Stimulated activated CD8-positive, alpha-beta memory T cell treated with anti-CD3 and anti-CD28 coated beads, Interleukin-12 subunit alpha, Interleukin-12 subunit beta, amount 100 ng/mL, for 24 hours (primary cell): Measurements from ENCODE around the gene GRK6.
"Not testable (repeated sequence)": the region's sequence is repeated elsewhere in the genome, so short reads cannot be mapped to it uniquely, and the experiment has no call there.

Experiments
- DNase-seq: peaks from one replicate; pipeline ENCODE4 v3.0.0-alpha.2; 2020; ENCODE audit errors: extremely low read depth

Gene GRK6

GRCh38 chr5:177470759-177471536 lies 44.5 kb downstream of the GRK6 start:
- no peak for DNase-seq

- no peak for DNase-seq
Observed at GRCh38 chr5:177471610-177472356, 45.3 kb downstream of the GRK6 start.

DNA sequence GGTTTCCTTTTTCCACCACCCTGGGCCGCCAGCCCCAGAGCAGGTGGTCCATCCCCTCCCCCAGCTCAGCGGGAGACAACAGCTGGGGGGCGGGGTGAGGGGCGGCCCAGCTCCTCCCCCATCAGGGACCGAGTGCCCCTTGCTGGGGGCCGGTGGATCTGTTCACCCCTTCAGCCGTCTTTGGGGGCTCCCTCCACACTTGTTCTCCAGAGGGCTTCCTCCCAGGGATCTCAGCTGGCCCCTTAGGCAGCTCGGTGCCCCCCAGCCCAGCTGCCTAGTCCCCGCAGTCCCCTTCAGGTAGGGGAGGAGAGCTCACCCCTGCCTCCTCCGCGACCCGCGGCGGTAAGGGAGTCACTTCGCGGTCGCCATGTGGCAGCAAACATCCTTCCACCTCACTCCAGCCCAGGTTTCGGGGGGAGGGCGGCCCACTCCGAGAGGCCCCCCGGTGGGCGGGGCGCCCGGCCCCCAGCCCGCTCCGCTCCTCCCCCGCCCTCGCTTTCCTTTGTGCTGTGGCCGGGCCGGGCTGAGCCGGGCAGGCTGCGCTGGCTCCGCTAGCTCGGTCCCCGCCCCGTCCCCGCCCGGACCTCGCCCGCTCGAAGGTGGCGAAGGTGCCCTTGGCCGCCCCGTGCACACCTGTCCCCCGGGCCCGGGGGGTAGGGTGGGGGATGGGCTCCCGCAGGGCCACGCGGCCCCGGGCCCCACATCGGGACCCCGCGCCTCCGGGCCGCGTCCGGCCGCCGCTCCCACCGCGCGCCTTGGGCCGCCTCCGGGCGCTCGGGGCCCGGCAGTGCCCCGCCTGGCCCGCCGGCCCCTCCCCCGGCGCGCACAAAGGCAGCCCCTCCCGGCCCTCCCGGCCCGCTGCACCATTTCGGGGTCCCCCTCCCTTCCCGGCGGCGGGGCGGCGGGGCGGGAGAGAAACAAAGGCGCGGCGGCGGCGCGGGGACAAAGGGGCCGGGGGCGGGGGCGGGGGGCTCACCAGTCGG lies 46.3 kb downstream of the GRK6 start:
- DNase-seq: peak; percentile 45

- DNase-seq: no peak
Observed at GRCh38 chr5:177473443-177474001, 47.0 kb downstream of the GRK6 start, which contains the start of gene DBN1. DBN1 (minus strand) TSS chr5:177473634; CDS start chr5:177473521, 113 bp downstream.

DNA sequence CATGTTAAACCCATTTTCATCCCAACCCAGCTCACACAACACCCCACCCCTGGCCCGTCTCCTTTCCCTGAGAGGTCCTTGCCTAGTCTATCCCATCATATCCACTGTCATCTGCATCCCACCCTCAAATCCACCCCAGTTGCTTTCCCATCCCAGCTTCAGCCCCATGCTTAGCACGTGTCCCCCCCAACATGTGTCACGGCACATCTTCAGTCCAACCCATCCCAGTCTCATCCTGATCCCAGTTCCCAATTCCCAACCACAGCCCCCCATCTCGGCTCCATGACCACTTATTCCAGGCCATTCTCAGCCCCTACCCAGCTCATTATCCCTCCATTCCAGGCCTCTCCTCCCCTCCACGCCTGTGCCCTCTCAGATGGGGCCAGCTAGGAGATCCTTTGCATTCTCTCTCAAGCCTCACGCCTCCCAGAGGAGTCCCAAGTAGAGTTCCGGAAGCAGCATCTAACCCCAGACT lies 47.6 kb downstream of the GRK6 start:
- DNase-seq: no peak

- DNase-seq: no peak
Observed at GRCh38 chr5:177474846-177475562, 48.5 kb downstream of the GRK6 start.

- no peak for DNase-seq
Observed at GRCh38 chr5:177475563-177476427, 49.3 kb downstream of the GRK6 start.

- no peak for DNase-seq
Observed at GRCh38 chr5:177476531-177477233, 50.2 kb downstream of the GRK6 start.

GRCh38 chr5:177477701-177478477 lies 51.4 kb downstream of the GRK6 start:
- DNase-seq: no peak

GRCh38 chr5:177478711-177479646 lies 52.5 kb downstream of the GRK6 start:
- no peak for DNase-seq

DNA sequence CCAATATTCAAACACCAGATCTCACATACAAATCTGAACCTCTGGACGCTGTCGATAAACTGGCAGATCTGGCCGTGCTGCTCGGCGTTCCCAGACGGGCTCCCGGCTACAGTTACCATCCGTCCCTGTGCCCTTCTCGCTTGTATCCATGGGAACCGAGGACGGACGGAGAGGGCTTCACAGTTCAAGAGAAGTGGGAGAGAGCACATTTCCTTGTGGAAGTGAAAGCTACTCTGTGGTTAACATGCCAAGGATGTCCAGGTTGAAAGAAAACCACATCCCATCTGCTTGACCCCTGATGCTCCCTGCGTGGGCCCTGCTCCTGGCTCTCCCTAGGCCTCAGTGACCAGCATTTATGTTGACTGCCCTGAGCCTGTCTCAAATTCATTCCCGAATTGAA lies 53.3 kb downstream of the GRK6 start:
- DNase-seq: no peak

DNA sequence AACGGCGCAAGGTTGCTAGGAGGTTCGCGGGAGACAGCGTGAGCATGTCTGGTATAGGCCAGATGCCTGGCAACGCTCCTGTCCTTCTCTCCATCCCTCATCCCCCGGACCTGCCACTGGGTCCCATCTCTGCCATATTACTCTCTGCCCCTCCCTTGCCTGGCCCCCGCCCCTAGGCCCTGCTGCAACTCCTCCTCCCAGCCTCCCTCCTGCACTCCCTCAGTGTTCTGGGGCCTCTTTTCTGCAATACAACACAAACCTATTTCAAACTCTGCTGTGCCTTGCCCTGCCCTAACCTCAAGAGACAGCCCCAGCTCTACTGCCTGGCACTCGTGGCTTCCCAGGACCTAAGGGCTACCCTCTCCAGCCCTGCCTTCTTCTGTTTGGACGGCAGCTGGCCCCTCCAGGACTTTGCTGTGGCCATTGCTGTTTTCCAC lies 55.9 kb downstream of the GRK6 start:
- DNase-seq: no peak

- DNase-seq: no peak
Observed at GRCh38 chr5:177483042-177483441, 56.6 kb downstream of the GRK6 start.

DNA sequence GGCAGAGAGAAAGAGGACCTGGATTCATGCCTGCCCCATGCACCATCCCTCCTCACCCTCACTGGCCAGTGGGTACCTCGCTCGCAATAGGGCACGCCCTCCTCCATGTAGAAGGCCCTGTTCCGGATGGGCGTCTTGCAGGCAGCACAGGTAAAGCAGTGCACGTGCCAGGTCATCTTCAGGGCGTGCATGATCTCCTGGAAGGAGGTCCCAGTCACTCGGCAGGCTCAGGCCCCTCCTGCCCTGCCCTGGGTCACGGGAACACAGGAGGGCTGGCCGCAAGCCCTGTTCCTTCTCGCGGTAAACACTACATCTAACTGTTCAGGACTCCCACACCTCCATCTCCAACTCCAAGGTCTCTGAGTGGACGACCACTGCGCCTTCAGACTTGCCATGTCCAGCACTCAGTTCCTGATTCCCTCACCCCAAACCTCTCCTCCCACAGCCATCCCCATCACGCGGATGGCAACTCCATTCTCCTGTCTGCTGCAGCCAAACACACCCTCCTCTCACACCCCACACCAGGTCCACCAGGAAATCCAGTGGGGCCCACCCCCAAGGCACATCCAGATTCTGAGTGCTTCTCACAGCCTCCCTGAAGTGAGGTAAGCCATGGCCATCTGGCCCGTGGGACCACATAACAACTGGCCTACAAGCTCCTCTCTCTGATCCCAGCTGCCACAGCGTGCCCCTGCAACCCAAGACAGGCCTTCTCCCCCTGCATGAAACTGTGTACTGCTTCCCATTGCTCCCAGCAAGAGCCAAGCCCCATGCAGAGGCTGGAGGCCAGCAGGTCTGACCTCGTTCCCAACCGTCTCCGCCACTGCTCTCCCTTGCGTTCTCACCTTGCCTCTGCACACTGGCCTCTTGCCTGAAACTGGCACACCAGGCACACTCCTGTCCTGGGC lies 57.8 kb downstream of the GRK6 start:
- no peak for DNase-seq

DNA sequence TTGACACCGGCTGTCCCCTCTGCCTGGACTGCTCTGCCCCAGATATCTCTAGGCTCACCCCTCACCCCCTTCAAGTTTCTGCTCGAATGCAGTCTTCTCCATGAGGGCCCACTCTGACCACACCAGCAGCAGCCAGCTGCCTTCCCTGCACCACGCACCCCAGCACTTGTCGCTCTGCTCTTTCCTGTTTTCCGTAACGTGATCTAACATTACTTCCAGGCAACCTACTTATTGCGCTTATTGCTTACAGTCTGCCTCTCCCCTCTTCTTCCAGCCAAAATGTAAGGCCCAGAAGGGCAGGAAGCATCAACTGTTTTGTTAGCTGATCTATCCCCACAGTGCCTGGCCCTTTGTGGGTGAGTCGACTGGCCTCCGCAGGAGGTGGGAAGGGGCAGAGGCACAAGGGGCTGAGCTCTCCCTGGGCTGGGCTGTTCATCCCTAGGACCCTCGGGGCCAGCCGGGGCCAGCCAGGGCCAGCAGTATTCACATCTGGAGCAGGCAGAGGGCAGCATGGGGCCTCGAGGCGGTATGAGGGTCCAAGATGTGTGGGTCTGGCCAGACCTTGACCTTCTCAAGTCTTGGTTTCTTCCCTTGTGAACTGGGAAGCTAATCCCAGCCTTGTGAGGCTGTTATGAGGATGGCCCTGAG lies 58.5 kb downstream of the GRK6 start:
- no peak for DNase-seq

- DNase-seq: not testable (repeated sequence)
Observed at GRCh38 chr5:177485753-177486152, 59.3 kb downstream of the GRK6 start.
